GM13977 (cell line): ENCODE measurements around the gene SEMA5B.

Experiments
- DNase-seq: peaks from one replicate; pipeline ENCODE4 v3.0.0; 2012; ENCODE audit warnings: low spot score
- CTCF ChIP-seq: IDR thresholded peaks from 2 replicates; pipeline ENCODE4 v1.5.1; 2012; ENCODE audit warnings: mild to moderate bottlenecking, control low read depth; ENCODE audit not compliant: insufficient read depth; ENCODE audit errors: extremely low read depth, missing control alignments
- in situ Hi-C: fragments of 300-500 bp; cut with MboI; formaldehyde crosslinking; loops from one replicate; pipeline ENCODE4 v1.12.0; 2022; ENCODE audit warnings: low sequenced_read_pairs, low pct_unique_long_range_greater_than_20kb, mixed read lengths, inconsistent platforms; ENCODE audit not compliant: unreplicated experiment

Gene SEMA5B

GRCh38 chr3:122982216-122983185 lies 45.1 kb downstream of the SEMA5B start:
- no peak for DNase-seq
- in situ Hi-C loops = no loop called here
- TF ChIP-seq CTCF = no peak

GRCh38 chr3:122979211-122979610 lies 48.4 kb downstream of the SEMA5B start:
- no peak for DNase-seq
- no peak for TF ChIP-seq CTCF
- in situ Hi-C loops = no loop called here

- DNase-seq = no peak
- no peak for TF ChIP-seq CTCF
Measured at GRCh38 chr3:122978569-122978968, 49.0 kb downstream of the SEMA5B start.

GRCh38 chr3:122977746-122978466 lies 49.7 kb downstream of the SEMA5B start:
- in situ Hi-C loops = no loop called here
- DNase-seq = no peak
- TF ChIP-seq CTCF = no peak

More at GRCh38 chr3:122978569-122978968, 49.0 kb downstream of the SEMA5B start:
- in situ Hi-C loops = no loop called here

GRCh38 chr3:122975924-122976293 lies 51.7 kb downstream of the SEMA5B start:
- in situ Hi-C loops = no loop called here
- no peak for DNase-seq
- TF ChIP-seq CTCF = no peak

- no peak for TF ChIP-seq CTCF
- DNase-seq = no peak
- in situ Hi-C loops = no loop called here
Measured at GRCh38 chr3:122975163-122975923, 52.2 kb downstream of the SEMA5B start.
